Activated CD4-positive, alpha-beta T cell treated with anti-CD3 and anti-CD28 coated beads, Interleukin-2, amount 50 U/mL, for 24 hours (primary cell): ENCODE results near the gene HOXB6.

Source experiments
- DNase-seq, 2 donors: peaks; one replicate each; pipeline ENCODE4 v3.0.0-alpha.2; 2020; ENCODE audit warnings: low read depth in 1 of 2, low spot score in 1 of 2

The HOXB6 gene

GRCh38 chr17:48611213-48611612 is 6.4 kb upstream of the HOXB6 start:
- no peak for DNase-seq

- DNase-seq, result no peak
Observed at GRCh38 chr17:48610282-48611211, 5.8 kb upstream of the HOXB6 start, which contains the start of gene HOXB7. HOXB7 (minus strand) TSS chr17:48611017; CDS start chr17:48610918, 99 bp downstream.

- no peak for DNase-seq
Observed at GRCh38 chr17:48609759-48610281, 5.0 kb upstream of the HOXB6 start.

- no peak for DNase-seq
Observed at GRCh38 chr17:48609033-48609432, 4.2 kb upstream of the HOXB6 start.

- DNase-seq, result no peak
Observed at GRCh38 chr17:48608494-48608834, 3.7 kb upstream of the HOXB6 start.

GRCh38 chr17:48606892-48607614 is 2.3 kb upstream of the HOXB6 start:
- no peak for DNase-seq

GRCh38 chr17:48605991-48606891 is 1.5 kb upstream of the HOXB6 start:
- DNase-seq, result no peak

GRCh38 chr17:48605409-48605919 is 678 bp upstream of the HOXB6 start:
- DNase-seq, result no peak

- no peak for DNase-seq
Observed at GRCh38 chr17:48603959-48604769, 622 bp downstream of the HOXB6 start.

- DNase-seq, result no peak
Observed at GRCh38 chr17:48601539-48602425, 3.0 kb downstream of the HOXB6 start.

GRCh38 chr17:48601207-48601538 is 3.6 kb downstream of the HOXB6 start:
- no peak for DNase-seq

GRCh38 chr17:48600244-48601098 is 4.3 kb downstream of the HOXB6 start:
- DNase-seq, result no peak

GRCh38 chr17:48599354-48599753 is 5.4 kb downstream of the HOXB6 start:
- no peak for DNase-seq

- no peak for DNase-seq
Observed at GRCh38 chr17:48598736-48599135, 6.0 kb downstream of the HOXB6 start.

GRCh38 chr17:48597778-48598631 is 6.8 kb downstream of the HOXB6 start:
- DNase-seq, result no peak

GRCh38 chr17:48597528-48597777 is 7.3 kb downstream of the HOXB6 start:
- DNase-seq, result no peak

GRCh38 chr17:48596735-48597527 is 7.9 kb downstream of the HOXB6 start:
- no peak for DNase-seq
